Measurements from ENCODE around the gene MED25. TPM values are rescaled to one million over a fixed set of nuclear protein-coding genes. Genes with fewer than 3 reads are reported as not detected.
A peak's percentile ranks its signal among the peaks of the same experiment; 100 is the strongest.

MED25 gene
- total RNA-seq, 2 donors from 2014 or later, result 89.1 to 90.0 TPM

DNA sequence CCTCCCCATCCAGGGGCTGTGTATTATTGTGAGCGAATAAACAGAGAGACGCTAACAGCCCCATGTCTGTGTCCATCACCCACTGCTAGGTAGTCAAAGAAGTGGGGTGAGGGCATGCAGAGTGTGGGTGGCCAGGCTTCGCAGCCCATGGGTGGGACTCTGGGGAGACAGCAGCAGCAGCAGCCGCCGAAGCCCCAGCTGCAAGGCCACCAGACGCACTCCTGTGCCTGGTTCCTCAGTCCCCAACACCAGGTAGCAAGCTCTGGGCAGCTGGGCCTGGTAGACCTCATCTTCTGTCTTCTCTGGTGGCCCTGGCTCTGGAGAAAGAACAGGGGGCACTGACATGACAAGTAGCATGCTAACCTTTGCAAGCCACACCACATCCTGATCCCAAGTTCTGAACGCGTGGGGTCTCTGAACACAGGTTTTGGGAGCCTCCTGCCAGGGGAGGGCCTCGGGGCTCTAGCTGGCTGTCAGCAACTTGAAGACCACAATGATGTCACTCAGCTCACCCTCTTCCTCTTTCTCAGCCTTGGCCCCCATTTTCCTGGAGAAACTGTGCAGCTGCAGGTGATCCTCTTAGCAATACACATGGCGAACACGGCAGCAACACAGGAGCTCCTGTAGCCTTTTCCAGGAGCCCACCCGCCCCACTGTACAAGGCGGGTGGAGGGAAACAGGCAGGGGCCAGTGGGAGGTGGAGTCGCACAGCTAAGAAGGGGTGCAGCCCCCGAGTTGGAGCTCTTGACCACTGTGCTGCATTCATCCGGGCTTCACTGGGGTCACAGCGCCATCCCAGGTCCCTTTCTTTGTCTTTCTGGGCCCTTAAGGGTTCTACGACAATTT lies 10.8 kb upstream of the MED25 start:
- Mint-ChIP-seq H3K4me3 (no peak overlapping the region), H3K4me1 (peaks cover 6% of the 10 kb centered on the region), H3K36me3 (ENCODE audit: low read depth) (peaks cover 34% of the 10 kb centered on the region), H3K9me3 (no peaks in the 10 kb centered on the region), H3K27ac (no peak overlapping the region), H3K27me3 (ENCODE audit: insufficient read depth) (peaks cover 1% of the 10 kb centered on the region)
- Histone ChIP-seq H3K4me1 (ENCODE audit: control insufficient read depth, insufficient read depth, low read length) (no peaks in the 10 kb centered on the region), H3K9me3 (ENCODE audit: control insufficient read depth, low read length) (no peaks in the 10 kb centered on the region), H3K27me3 (ENCODE audit: control insufficient read depth, insufficient read depth, low read length, poor library complexity, severe bottlenecking) (no peaks in the 10 kb centered on the region), H3K4me3 (ENCODE audit: low read length) (no peak overlapping the region), H3K36me3 (ENCODE audit: control insufficient read depth, insufficient read depth, low read length) (peaks cover 32% of the 10 kb centered on the region), H3K9ac (ENCODE audit: extremely low read depth, low read length, poor library complexity, severe bottlenecking) (no peak overlapping the region), H3K27ac (ENCODE audit: low read depth, low read length) (no peak overlapping the region)
- 91 to 94% methylated on average over 12 to 17 of the region's 18 CpGs for WGBS, 2 experiments (ENCODE audit: insufficient coverage in 1 of 2, insufficient read length in 1 of 2)
- no peak for TF ChIP-seq CTCF (conservative IDR thresholded peaks at IDR 0.05)
- DNase-seq, result no peak

DNA sequence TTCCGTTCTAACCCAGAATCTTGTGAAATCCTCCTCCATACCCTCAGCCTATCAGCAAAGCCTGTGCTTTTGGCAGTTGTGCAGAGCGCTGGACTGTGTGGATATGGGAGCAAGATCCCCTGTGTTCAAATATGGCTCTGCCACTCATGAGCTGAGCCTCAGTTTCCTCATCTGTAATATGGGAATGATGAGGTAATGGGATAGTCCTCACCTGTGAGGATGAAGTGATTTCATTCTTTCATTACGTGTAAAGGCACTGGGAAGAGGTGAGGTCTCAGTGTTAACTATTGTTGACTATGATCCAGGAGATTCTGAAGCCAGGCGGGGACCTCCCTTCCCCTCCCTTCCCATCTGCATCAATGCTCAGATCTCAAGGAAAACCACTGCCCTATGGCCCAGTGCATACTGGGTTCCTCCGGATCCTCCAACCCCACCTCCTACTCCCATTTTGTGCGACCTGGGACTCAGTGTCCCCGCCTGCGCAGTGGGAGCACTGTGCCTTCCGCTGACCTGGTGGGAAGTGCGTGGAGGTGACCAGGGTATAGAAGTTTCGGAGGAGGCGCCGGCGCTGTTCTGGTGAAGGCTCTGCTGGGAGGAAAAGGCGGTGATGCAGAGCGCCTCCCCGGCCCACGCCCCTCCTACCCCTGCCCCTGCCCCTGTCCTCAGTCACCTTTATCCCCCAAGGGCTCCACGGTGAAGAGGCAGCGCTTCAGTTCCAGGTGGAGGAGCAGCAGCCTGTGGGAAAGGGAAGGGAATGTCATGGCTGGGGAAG lies 10.0 kb upstream of the MED25 start:
- no peaks in the 10 kb centered on the region for H3K9me3 Mint-ChIP-seq
- no peak for TF ChIP-seq CTCF (conservative IDR thresholded peaks at IDR 0.05)

GRCh38 chr19:49808711-49809159 lies 9.4 kb upstream of the MED25 start:
- peak overlapping the region; percentile 69 for H3K4me3 ChIP-seq (ENCODE audit: low read length)
- no peaks in the 10 kb centered on the region for H3K9me3 Mint-ChIP-seq
- H3K27ac ChIP-seq (ENCODE audit: low read depth, low read length), result no peak overlapping the region
- no peaks in the 10 kb centered on the region for H3K9me3 ChIP-seq (ENCODE audit: control insufficient read depth, low read length)
- no peaks in the 10 kb centered on the region for H3K4me1 ChIP-seq (ENCODE audit: control insufficient read depth, insufficient read depth, low read length)
- H3K27me3 ChIP-seq (ENCODE audit: control insufficient read depth, insufficient read depth, low read length, poor library complexity, severe bottlenecking), result no peaks in the 10 kb centered on the region
- TF ChIP-seq CTCF (conservative IDR thresholded peaks at IDR 0.05), result no peak
- peaks cover 23% of the 10 kb centered on the region for H3K36me3 Mint-ChIP-seq (ENCODE audit: low read depth)
- H3K4me1 Mint-ChIP-seq, result peaks cover 6% of the 10 kb centered on the region
- 8 to 9% methylated on average over 14 to 31 of the region's 31 CpGs for WGBS, 2 experiments (ENCODE audit: insufficient coverage in 1 of 2, insufficient read length in 1 of 2)
- peak overlapping the region; percentile 63 for H3K4me3 Mint-ChIP-seq
- H3K36me3 ChIP-seq (ENCODE audit: control insufficient read depth, insufficient read depth, low read length), result peaks cover 22% of the 10 kb centered on the region
- DNase-seq, result peak; percentile 99
- H3K27ac Mint-ChIP-seq, result peak overlapping the region; percentile 89
- no peak overlapping the region for H3K9ac ChIP-seq (ENCODE audit: extremely low read depth, low read length, poor library complexity, severe bottlenecking)
- H3K27me3 Mint-ChIP-seq (ENCODE audit: insufficient read depth), result peaks cover 1% of the 10 kb centered on the region

More for the DNA sequence above, 10.0 kb upstream of the MED25 start:
- peaks cover 6% of the 10 kb centered on the region for H3K4me1 Mint-ChIP-seq
- no peaks in the 10 kb centered on the region for H3K27me3 ChIP-seq (ENCODE audit: control insufficient read depth, insufficient read depth, low read length, poor library complexity, severe bottlenecking)
- H3K36me3 Mint-ChIP-seq (ENCODE audit: low read depth), result peaks cover 29% of the 10 kb centered on the region
- H3K4me3 Mint-ChIP-seq, result peak overlapping the region; percentile 63
- peak overlapping the region; percentile 21 for H3K27ac Mint-ChIP-seq
- peaks cover 1% of the 10 kb centered on the region for H3K27me3 Mint-ChIP-seq (ENCODE audit: insufficient read depth)
- H3K9me3 ChIP-seq (ENCODE audit: control insufficient read depth, low read length), result no peaks in the 10 kb centered on the region
- H3K27ac ChIP-seq (ENCODE audit: low read depth, low read length), result no peak overlapping the region
- no peak for DNase-seq
- 80 to 100% methylated on average over 7 to 20 of the region's 20 CpGs for WGBS, 2 experiments (ENCODE audit: insufficient coverage in 1 of 2, insufficient read length in 1 of 2)
- no peak overlapping the region for H3K9ac ChIP-seq (ENCODE audit: extremely low read depth, low read length, poor library complexity, severe bottlenecking)
- no peaks in the 10 kb centered on the region for H3K4me1 ChIP-seq (ENCODE audit: control insufficient read depth, insufficient read depth, low read length)
- no peak overlapping the region for H3K4me3 ChIP-seq (ENCODE audit: low read length)
- H3K36me3 ChIP-seq (ENCODE audit: control insufficient read depth, insufficient read depth, low read length), result peaks cover 28% of the 10 kb centered on the region
